ENCODE results near the gene ZAR1L. TPM values are rescaled to one million over a fixed set of nuclear protein-coding genes. Genes with fewer than 3 reads are reported as not detected.

The ZAR1L gene
- total RNA-seq, 1 donor from 2014 or later: not detected

DNA sequence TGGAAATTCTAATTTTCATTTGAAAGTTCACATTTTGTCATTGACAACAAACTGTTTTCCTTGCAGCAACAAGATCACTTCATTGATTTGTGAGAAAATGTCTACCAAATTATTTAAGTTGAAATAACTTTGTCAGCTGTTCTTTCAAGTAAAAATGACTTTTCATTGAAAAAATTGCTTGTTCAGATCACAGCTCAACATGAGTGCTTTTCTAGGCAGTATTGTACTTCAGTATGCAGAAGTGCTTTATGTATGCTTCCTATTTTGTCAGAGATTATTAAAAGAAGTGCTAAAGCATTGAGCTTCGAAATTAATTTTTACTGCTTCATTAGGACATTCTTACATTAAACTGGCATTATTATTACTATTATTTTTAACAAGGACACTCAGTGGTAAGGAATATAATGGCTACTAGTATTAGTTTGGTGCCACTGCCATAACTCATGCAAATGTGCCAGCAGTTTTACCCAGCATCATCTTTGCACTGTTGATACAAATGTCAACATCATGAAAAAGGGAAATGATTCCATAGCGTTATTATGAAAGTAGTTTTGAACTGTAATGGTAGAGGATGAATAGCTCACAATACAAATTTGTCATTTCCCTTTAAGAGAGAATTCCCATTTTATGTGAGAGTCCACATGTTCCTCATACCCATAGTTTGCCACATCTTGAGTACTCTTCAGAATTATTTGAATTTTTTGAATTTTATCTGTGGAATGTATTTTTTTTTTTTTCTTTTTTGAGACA lies 2.7 kb upstream of the ZAR1L start:
- Mint-ChIP-seq H3K27me3 (no peaks in the 10 kb centered on the region), H3K9me3 (no peaks in the 10 kb centered on the region), H3K36me3 (peaks cover 9% of the 10 kb centered on the region), H3K4me3 (no peak overlapping the region), H3K27ac (no peak overlapping the region), H3K4me1 (ENCODE audit: unreplicated experiment) (peaks cover 13% of the 10 kb centered on the region)
- no peak for DNase-seq (ENCODE audit: extremely low spot score, unreplicated experiment)
- TF ChIP-seq, protein P1, sequence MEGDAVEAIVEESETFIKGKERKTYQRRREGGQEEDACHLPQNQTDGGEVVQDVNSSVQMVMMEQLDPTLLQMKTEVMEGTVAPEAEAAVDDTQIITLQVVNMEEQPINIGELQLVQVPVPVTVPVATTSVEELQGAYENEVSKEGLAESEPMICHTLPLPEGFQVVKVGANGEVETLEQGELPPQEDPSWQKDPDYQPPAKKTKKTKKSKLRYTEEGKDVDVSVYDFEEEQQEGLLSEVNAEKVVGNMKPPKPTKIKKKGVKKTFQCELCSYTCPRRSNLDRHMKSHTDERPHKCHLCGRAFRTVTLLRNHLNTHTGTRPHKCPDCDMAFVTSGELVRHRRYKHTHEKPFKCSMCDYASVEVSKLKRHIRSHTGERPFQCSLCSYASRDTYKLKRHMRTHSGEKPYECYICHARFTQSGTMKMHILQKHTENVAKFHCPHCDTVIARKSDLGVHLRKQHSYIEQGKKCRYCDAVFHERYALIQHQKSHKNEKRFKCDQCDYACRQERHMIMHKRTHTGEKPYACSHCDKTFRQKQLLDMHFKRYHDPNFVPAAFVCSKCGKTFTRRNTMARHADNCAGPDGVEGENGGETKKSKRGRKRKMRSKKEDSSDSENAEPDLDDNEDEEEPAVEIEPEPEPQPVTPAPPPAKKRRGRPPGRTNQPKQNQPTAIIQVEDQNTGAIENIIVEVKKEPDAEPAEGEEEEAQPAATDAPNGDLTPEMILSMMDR (conservative IDR thresholded peaks at IDR 0.05): no peak

DNA sequence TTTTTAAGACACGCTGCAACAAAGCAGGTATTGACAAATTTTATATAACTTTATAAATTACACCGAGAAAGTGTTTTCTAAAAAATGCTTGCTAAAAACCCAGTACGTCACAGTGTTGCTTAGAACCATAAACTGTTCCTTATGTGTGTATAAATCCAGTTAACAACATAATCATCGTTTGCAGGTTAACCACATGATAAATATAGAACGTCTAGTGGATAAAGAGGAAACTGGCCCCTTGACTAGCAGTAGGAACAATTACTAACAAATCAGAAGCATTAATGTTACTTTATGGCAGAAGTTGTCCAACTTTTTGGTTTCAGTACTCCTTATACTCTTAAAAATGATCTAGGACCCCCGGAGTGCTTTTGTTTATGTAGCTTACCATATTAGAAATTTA lies 1.3 kb upstream of the ZAR1L start:
- no peaks in the 10 kb centered on the region for H3K9me3 Mint-ChIP-seq
- peaks cover 13% of the 10 kb centered on the region for H3K4me1 Mint-ChIP-seq (ENCODE audit: unreplicated experiment)
- H3K27me3 Mint-ChIP-seq: no peaks in the 10 kb centered on the region
- peak overlapping the region; percentile 97 for H3K4me3 Mint-ChIP-seq
- H3K27ac Mint-ChIP-seq: peak overlapping the region; percentile 15
- peaks cover 3% of the 10 kb centered on the region for H3K36me3 Mint-ChIP-seq
- no peak for DNase-seq (ENCODE audit: extremely low spot score, unreplicated experiment)
- TF ChIP-seq, protein P1 (conservative IDR thresholded peaks at IDR 0.05): no peak

DNA sequence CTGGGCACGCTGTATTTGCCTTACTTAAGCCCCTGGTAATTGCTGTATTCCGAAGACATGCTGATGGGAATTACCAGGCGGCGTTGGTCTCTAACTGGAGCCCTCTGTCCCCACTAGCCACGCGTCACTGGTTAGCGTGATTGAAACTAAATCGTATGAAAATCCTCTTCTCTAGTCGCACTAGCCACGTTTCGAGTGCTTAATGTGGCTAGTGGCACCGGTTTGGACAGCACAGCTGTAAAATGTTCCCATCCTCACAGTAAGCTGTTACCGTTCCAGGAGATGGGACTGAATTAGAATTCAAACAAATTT lies 821 bp upstream of the ZAR1L start:
- H3K4me1 Mint-ChIP-seq (ENCODE audit: unreplicated experiment): peaks cover 13% of the 10 kb centered on the region
- TF ChIP-seq, protein P1 (conservative IDR thresholded peaks at IDR 0.05): no peak
- no peaks in the 10 kb centered on the region for H3K9me3 Mint-ChIP-seq
- H3K4me3 Mint-ChIP-seq: peak overlapping the region; percentile 97
- H3K27me3 Mint-ChIP-seq: no peaks in the 10 kb centered on the region
- no peak for DNase-seq (ENCODE audit: extremely low spot score, unreplicated experiment)
- peaks cover 3% of the 10 kb centered on the region for H3K36me3 Mint-ChIP-seq
- H3K27ac Mint-ChIP-seq: peak overlapping the region; percentile 100

DNA sequence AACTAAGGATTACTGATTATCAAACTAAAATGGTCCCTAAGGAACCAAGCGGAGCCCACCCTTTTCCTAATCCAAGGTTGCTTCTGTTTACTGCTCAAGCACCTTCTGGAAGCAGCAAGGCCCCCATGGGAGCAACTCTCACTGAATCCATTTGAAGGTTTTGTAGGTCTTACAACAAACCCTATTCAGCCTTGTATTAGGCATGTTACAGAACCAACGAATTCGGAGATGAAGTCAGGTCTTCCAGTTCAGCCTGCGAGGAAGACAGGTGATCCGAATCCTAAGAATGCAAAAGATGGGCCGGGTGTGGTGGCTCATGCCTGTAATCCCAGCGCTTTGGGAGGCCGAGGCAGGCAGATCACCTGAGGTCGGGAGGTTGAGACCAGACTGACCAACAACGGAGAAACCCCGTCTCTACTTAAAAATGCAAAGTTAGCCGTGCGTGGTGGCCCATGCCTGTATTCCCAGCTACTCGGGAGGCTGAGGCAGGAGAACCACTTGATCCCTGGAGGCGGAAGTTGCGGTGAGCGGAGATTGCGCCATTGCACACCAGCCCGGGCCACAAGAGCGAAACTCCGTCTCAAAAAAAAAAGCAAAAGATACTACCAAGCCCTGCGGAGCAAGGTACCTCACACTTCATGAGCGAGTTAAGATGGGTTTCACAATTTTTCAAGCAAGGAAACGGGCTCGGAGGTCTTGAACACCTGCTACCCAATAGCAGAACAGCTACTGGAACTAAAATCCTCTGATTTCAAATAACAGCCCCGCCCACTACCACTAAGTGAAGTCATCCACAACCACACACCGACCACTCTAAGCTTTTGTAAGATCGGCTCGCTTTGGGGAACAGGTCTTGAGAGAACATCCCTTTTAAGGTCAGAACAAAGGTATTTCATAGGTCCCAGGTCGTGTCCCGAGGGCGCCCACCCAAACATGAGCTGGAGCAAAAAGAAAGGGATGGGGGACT lies 609 bp downstream of the ZAR1L start:
- H3K27me3 Mint-ChIP-seq: no peaks in the 10 kb centered on the region
- H3K9me3 Mint-ChIP-seq: no peaks in the 10 kb centered on the region
- TF ChIP-seq, protein P1 (conservative IDR thresholded peaks at IDR 0.05): no peak
- DNase-seq (ENCODE audit: extremely low spot score, unreplicated experiment): no peak
- peak overlapping the region; percentile 97 for H3K4me3 Mint-ChIP-seq
- H3K36me3 Mint-ChIP-seq: no peaks in the 10 kb centered on the region
- H3K4me1 Mint-ChIP-seq (ENCODE audit: unreplicated experiment): peaks cover 15% of the 10 kb centered on the region
- peak overlapping the region; percentile 100 for H3K27ac Mint-ChIP-seq

DNA sequence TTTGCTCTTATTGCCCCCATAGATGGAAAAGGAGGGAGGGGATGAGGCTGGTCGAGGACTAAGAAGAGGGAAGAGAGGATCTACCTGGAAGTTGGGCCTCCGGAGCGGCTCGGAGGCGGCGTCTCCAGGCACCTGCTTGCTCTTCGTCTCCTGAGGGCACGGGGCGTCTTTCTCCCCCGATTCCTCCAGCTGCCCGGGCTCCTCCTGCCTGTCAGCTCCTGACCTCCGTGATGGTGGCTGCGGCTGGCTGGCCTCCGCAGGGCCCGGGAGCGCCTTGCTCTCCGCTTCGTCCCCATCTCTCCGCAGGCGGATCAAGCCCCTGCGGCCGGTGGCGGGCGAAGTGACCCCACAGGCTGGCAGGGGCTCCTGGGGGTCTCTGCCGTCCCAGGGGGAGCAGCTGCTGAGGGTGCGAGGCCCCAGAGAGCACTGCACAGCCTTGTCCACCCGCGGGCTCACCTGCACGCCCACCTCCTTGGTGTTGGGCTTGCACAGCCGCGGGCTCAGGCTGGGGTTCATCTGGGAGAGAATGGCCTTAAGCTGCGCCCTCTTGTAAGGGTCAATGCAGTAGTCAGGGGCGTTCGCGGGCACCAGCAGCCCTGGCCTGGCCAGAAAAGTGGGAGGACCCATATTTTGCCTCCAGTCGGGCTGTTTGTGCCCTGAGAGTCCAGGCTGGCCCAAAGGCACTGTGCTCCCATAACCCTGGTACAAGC lies 3.8 kb downstream of the ZAR1L start:
- H3K27ac Mint-ChIP-seq: no peak overlapping the region
- no peaks in the 10 kb centered on the region for H3K27me3 Mint-ChIP-seq
- peaks cover 13% of the 10 kb centered on the region for H3K4me1 Mint-ChIP-seq (ENCODE audit: unreplicated experiment)
- no peak overlapping the region for H3K4me3 Mint-ChIP-seq
- TF ChIP-seq, protein P1 (conservative IDR thresholded peaks at IDR 0.05): no peak
- H3K9me3 Mint-ChIP-seq: no peaks in the 10 kb centered on the region
- no peaks in the 10 kb centered on the region for H3K36me3 Mint-ChIP-seq
- no peak for DNase-seq (ENCODE audit: extremely low spot score, unreplicated experiment)

All from type B pancreatic cell (in vitro differentiated cells).